Aorta (tissue), 4 donors: Measurements from ENCODE around the gene DENND6A. TPM values are rescaled to one million over a fixed set of nuclear protein-coding genes. Genes with fewer than 3 reads are reported as not detected.

Source experiments
- polyA plus RNA-seq, 2 donors: library from polyadenylated mRNA; stranded (reverse); fragments of 200-250 nt; gene quantifications; one replicate each; pipeline ENCODE4 v1.2.3, GENCODE V29; 2013
- total RNA-seq, 2 donors: library from RNA; stranded (reverse); fragmentation: NEBNext Ultra II Directional; extraction: Animal tissue kit (Norgen Biotek cat#: 25700); gene quantifications; one replicate each; pipeline ENCODE4 v1.2.1, GENCODE V29; 2021
- donor health status: healthy with polysubstance abuse.
- donor health status: Bipolar disorder and iron deficiency.
- donor health status: DM: no; HTN: no; CAD: no.
- donor health status: DM: yes; HTN: yes; CAD: no.

DENND6A gene
- total and polyA plus RNA-seq, 4 donors, result 9.1 to 41.0 (median 28.0) TPM

Other genes with a start within 250 kb of the DENND6A start
- gene DNAH12, start 148.7 kb downstream of the DENND6A start, total RNA-seq, result under 1 TPM; 0.10 to 0.18 TPM
- not detected for gene DNAH12, start 148.7 kb downstream of the DENND6A start, polyA plus RNA-seq
- 10 to 100 TPM; 14.8 to 15.4 TPM for gene PDE12, start 136.8 kb downstream of the DENND6A start, total RNA-seq
- gene PDE12, start 136.8 kb downstream of the DENND6A start, polyA plus RNA-seq, result 1 to 10 TPM; 3.1 TPM
- gene ARF4, start 95.7 kb downstream of the DENND6A start, total RNA-seq, result 100 to 1,000 TPM; 148 TPM
- gene ARF4, start 95.7 kb downstream of the DENND6A start, polyA plus RNA-seq, result 100 to 1,000 TPM; 174 to 211 TPM
- gene SLMAP, start 63.2 kb upstream of the DENND6A start, total RNA-seq, result 100 to 1,000 TPM; 195 to 546 TPM
- 100 to 1,000 TPM in 1 of 2 donors, 10 to 100 TPM in 1; 81.4 to 145 TPM for gene SLMAP, start 63.2 kb upstream of the DENND6A start, polyA plus RNA-seq